ENCODE data around the gene TGFBR3. TPM values are rescaled to one million over a fixed set of nuclear protein-coding genes. Genes with fewer than 3 reads are reported as not detected.

The TGFBR3 gene
- total and polyA plus RNA-seq, 2 of the 8 experiments (the other 6 are each of a cell fraction or from before 2014, with no cell fraction given): 2.0 to 6.1 TPM

DNA sequence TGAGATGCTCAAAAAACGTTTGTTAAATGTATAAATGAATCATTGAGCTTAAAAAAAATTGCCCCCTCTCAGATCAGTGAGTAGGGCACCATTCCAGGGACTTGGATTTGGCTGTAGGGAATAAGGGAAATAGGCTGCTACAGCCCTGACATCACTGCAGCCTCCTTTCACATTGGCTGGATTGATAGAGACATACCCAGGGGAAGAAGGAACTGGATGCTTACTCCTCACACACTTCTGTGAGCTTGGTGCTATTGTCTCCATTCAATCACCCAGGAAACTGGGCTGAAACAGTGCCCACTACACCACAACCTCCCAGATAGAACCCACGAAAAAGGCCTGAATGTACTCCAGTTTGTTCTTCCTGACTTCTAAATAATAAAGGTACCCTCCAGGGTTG is 87.2 kb downstream of the TGFBR3 start (continued):
- TF ChIP-seq, protein P1, sequence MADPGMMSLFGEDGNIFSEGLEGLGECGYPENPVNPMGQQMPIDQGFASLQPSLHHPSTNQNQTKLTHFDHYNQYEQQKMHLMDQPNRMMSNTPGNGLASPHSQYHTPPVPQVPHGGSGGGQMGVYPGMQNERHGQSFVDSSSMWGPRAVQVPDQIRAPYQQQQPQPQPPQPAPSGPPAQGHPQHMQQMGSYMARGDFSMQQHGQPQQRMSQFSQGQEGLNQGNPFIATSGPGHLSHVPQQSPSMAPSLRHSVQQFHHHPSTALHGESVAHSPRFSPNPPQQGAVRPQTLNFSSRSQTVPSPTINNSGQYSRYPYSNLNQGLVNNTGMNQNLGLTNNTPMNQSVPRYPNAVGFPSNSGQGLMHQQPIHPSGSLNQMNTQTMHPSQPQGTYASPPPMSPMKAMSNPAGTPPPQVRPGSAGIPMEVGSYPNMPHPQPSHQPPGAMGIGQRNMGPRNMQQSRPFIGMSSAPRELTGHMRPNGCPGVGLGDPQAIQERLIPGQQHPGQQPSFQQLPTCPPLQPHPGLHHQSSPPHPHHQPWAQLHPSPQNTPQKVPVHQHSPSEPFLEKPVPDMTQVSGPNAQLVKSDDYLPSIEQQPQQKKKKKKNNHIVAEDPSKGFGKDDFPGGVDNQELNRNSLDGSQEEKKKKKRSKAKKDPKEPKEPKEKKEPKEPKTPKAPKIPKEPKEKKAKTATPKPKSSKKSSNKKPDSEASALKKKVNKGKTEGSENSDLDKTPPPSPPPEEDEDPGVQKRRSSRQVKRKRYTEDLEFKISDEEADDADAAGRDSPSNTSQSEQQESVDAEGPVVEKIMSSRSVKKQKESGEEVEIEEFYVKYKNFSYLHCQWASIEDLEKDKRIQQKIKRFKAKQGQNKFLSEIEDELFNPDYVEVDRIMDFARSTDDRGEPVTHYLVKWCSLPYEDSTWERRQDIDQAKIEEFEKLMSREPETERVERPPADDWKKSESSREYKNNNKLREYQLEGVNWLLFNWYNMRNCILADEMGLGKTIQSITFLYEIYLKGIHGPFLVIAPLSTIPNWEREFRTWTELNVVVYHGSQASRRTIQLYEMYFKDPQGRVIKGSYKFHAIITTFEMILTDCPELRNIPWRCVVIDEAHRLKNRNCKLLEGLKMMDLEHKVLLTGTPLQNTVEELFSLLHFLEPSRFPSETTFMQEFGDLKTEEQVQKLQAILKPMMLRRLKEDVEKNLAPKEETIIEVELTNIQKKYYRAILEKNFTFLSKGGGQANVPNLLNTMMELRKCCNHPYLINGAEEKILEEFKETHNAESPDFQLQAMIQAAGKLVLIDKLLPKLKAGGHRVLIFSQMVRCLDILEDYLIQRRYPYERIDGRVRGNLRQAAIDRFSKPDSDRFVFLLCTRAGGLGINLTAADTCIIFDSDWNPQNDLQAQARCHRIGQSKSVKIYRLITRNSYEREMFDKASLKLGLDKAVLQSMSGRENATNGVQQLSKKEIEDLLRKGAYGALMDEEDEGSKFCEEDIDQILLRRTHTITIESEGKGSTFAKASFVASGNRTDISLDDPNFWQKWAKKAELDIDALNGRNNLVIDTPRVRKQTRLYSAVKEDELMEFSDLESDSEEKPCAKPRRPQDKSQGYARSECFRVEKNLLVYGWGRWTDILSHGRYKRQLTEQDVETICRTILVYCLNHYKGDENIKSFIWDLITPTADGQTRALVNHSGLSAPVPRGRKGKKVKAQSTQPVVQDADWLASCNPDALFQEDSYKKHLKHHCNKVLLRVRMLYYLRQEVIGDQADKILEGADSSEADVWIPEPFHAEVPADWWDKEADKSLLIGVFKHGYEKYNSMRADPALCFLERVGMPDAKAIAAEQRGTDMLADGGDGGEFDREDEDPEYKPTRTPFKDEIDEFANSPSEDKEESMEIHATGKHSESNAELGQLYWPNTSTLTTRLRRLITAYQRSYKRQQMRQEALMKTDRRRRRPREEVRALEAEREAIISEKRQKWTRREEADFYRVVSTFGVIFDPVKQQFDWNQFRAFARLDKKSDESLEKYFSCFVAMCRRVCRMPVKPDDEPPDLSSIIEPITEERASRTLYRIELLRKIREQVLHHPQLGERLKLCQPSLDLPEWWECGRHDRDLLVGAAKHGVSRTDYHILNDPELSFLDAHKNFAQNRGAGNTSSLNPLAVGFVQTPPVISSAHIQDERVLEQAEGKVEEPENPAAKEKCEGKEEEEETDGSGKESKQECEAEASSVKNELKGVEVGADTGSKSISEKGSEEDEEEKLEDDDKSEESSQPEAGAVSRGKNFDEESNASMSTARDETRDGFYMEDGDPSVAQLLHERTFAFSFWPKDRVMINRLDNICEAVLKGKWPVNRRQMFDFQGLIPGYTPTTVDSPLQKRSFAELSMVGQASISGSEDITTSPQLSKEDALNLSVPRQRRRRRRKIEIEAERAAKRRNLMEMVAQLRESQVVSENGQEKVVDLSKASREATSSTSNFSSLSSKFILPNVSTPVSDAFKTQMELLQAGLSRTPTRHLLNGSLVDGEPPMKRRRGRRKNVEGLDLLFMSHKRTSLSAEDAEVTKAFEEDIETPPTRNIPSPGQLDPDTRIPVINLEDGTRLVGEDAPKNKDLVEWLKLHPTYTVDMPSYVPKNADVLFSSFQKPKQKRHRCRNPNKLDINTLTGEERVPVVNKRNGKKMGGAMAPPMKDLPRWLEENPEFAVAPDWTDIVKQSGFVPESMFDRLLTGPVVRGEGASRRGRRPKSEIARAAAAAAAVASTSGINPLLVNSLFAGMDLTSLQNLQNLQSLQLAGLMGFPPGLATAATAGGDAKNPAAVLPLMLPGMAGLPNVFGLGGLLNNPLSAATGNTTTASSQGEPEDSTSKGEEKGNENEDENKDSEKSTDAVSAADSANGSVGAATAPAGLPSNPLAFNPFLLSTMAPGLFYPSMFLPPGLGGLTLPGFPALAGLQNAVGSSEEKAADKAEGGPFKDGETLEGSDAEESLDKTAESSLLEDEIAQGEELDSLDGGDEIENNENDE (IDR thresholded peaks at IDR 0.05; ENCODE audit: insufficient replicate concordance, low read length): no peak
- no peak for TF ChIP-seq RBBP5 (IDR thresholded peaks at IDR 0.05; ENCODE audit: borderline replicate concordance, low read depth, low read length)
- no peak for TF ChIP-seq JUN (IDR thresholded peaks at IDR 0.05; ENCODE audit: low read depth, low read length)
- no peak for TF ChIP-seq TAF1 (IDR thresholded peaks at IDR 0.05; ENCODE audit: low read depth, low read length)
- TF ChIP-seq JUND (IDR thresholded peaks at IDR 0.05; ENCODE audit: low read length): no peak
- TF ChIP-seq CHD2 (IDR thresholded peaks at IDR 0.05; ENCODE audit: low read length): no peak
- no peak for TF ChIP-seq BRCA1 (IDR thresholded peaks at IDR 0.05; ENCODE audit: low read depth, low read length)
- TF ChIP-seq ZNF274 (IDR thresholded peaks at IDR 0.05; ENCODE audit: borderline replicate concordance, extremely low read depth, low read length): no peak
- no peak for TF ChIP-seq EGR1 (IDR thresholded peaks at IDR 0.05; ENCODE audit: borderline replicate concordance, low read depth, low read length)
- no peak for TF ChIP-seq CREB1 (IDR thresholded peaks at IDR 0.05)
- no peak for TF ChIP-seq POLR2A (IDR thresholded peaks at IDR 0.05; ENCODE audit: control extremely low read depth in 1 of 2, low read depth in 2 of 2, low read length in 2 of 2)
- TF ChIP-seq GABPA (IDR thresholded peaks at IDR 0.05; ENCODE audit: borderline replicate concordance, insufficient read depth, low read length): no peak
- no peak for TF ChIP-seq HDAC6 (IDR thresholded peaks at IDR 0.05; ENCODE audit: low read depth, low read length)

All from H1 (cell line).